ENCODE data around the gene OR2Z1.

OR2Z1 gene

DNA sequence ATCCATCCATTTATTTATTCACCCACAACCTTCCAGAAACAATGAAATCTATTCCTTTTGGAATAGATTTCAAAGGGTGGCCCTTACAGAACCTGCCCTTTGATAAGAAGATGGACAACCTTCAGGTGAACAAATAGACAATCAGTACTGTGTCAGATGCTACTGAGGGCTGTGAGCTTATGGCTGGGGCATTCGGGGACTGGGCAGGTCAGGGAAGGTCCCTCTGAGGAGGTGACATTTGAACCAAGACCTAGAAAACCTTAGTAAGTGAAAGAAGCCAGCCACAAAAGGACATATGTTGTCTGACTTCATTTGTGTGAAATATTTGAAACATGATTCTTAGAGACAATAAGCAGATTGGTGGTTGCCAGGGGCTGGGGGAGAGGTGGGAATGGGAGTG lies 38.5 kb upstream of the OR2Z1 start:
- no peak for DNase-seq (ENCODE audit: low read depth in 1 of 2, low spot score in 1 of 2)
- Histone ChIP-seq H3K27ac (replicated peaks) (no peak overlapping the region), H3K4me3 (replicated peaks; ENCODE audit: insufficient read depth, low read length) (no peak overlapping the region), H3K27me3 (ENCODE audit: insufficient read depth, poor library complexity, severe bottlenecking) (no peaks in the 10 kb centered on the region)
- TF ChIP-seq, protein P1, sequence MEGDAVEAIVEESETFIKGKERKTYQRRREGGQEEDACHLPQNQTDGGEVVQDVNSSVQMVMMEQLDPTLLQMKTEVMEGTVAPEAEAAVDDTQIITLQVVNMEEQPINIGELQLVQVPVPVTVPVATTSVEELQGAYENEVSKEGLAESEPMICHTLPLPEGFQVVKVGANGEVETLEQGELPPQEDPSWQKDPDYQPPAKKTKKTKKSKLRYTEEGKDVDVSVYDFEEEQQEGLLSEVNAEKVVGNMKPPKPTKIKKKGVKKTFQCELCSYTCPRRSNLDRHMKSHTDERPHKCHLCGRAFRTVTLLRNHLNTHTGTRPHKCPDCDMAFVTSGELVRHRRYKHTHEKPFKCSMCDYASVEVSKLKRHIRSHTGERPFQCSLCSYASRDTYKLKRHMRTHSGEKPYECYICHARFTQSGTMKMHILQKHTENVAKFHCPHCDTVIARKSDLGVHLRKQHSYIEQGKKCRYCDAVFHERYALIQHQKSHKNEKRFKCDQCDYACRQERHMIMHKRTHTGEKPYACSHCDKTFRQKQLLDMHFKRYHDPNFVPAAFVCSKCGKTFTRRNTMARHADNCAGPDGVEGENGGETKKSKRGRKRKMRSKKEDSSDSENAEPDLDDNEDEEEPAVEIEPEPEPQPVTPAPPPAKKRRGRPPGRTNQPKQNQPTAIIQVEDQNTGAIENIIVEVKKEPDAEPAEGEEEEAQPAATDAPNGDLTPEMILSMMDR (IDR thresholded peaks at IDR 0.05; ENCODE audit: insufficient read depth, low read length): no peak
- TF ChIP-seq SPI1 (IDR thresholded peaks at IDR 0.05; ENCODE audit: borderline replicate concordance, low read depth) (no peak), GABPA (IDR thresholded peaks at IDR 0.05; ENCODE audit: low read depth) (no peak), POLR2AphosphoS5 (IDR thresholded peaks at IDR 0.05; ENCODE audit: low read depth) (no peak)
- TF ChIP-seq, protein P2, sequence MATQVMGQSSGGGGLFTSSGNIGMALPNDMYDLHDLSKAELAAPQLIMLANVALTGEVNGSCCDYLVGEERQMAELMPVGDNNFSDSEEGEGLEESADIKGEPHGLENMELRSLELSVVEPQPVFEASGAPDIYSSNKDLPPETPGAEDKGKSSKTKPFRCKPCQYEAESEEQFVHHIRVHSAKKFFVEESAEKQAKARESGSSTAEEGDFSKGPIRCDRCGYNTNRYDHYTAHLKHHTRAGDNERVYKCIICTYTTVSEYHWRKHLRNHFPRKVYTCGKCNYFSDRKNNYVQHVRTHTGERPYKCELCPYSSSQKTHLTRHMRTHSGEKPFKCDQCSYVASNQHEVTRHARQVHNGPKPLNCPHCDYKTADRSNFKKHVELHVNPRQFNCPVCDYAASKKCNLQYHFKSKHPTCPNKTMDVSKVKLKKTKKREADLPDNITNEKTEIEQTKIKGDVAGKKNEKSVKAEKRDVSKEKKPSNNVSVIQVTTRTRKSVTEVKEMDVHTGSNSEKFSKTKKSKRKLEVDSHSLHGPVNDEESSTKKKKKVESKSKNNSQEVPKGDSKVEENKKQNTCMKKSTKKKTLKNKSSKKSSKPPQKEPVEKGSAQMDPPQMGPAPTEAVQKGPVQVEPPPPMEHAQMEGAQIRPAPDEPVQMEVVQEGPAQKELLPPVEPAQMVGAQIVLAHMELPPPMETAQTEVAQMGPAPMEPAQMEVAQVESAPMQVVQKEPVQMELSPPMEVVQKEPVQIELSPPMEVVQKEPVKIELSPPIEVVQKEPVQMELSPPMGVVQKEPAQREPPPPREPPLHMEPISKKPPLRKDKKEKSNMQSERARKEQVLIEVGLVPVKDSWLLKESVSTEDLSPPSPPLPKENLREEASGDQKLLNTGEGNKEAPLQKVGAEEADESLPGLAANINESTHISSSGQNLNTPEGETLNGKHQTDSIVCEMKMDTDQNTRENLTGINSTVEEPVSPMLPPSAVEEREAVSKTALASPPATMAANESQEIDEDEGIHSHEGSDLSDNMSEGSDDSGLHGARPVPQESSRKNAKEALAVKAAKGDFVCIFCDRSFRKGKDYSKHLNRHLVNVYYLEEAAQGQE (IDR thresholded peaks at IDR 0.05; ENCODE audit: insufficient replicate concordance, low read depth): no peak

DNA sequence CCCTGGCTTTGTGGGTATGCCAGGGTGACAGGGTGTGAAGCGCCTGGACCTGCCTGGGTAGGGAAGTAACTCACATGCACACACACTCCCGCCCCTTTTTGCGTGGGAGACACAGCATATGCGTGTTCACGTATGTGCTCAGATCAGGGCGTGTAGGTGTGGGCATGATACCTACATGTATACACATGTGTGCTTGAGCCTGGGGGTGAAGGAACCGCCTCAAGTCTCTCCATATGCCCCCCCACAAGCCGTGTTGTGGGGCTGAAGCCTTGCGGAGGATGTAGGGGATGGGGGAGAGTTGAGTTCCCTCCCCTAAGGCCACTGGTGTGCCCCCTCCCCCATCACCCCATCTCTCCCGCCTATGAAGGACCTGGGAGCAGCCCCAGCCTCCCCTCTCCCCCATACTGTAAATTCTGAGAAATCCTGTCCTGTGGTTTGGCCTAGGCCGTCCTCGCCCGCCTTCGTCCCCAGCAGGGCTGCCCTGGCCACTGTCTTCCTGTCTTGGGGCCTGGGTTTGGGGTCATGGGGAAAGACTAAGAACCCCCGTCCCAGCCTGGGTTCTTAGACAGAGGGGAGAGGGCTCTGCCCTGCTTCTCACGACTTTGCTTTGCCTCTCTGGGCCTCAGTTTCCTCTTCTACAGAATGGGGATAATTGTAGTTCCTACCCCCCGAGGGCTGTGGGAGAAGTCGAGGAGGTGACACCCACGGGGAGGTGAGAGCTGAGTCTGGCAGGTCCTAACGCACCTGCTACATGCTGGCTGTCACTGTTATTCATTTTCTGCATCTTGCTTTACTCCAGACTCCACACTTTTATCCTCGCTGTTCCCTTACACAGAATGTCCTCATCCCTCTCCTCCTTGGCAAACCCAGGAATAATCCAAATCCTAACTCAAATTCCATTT lies 37.2 kb upstream of the OR2Z1 start:
- H3K4me3 ChIP-seq (replicated peaks; ENCODE audit: insufficient read depth, low read length): no peak overlapping the region
- TF ChIP-seq POLR2AphosphoS5 (IDR thresholded peaks at IDR 0.05; ENCODE audit: low read depth): no peak
- no peak for TF ChIP-seq SPI1 (IDR thresholded peaks at IDR 0.05; ENCODE audit: borderline replicate concordance, low read depth)
- no peak for TF ChIP-seq GABPA (IDR thresholded peaks at IDR 0.05; ENCODE audit: low read depth)
- TF ChIP-seq, protein P1 (IDR thresholded peaks at IDR 0.05; ENCODE audit: insufficient read depth, low read length): no peak
- TF ChIP-seq, protein P2 (IDR thresholded peaks at IDR 0.05; ENCODE audit: insufficient replicate concordance, low read depth): no peak
- H3K27ac ChIP-seq (replicated peaks): no peak overlapping the region
- DNase-seq (ENCODE audit: low read depth in 1 of 2, low spot score in 1 of 2): no peak
- H3K27me3 ChIP-seq (ENCODE audit: insufficient read depth, poor library complexity, severe bottlenecking): no peaks in the 10 kb centered on the region

DNA sequence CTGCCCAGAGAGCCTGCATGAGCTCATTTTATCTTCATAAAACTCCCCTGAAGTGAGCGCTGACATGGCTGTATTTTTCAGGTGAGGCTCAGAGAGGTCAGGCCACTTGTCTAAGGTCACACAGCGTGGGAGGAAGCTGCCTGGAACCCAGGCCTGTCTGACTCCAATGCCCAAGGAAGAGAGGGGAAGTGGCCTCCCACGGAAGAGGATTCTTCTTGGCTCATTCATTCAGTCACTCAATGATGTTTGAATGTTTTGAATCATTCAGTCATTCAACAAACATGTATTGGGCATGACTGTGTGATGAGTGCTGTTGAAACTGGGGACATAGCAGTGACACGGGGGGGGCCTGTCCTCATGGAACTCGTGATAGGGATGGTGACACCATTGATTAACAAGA lies 34.9 kb upstream of the OR2Z1 start:
- H3K4me3 ChIP-seq (replicated peaks; ENCODE audit: insufficient read depth, low read length): no peak overlapping the region
- TF ChIP-seq GABPA (IDR thresholded peaks at IDR 0.05; ENCODE audit: low read depth) (no peak), POLR2AphosphoS5 (IDR thresholded peaks at IDR 0.05; ENCODE audit: low read depth) (no peak), SPI1 (IDR thresholded peaks at IDR 0.05; ENCODE audit: borderline replicate concordance, low read depth) (no peak)
- TF ChIP-seq, protein P2 (IDR thresholded peaks at IDR 0.05; ENCODE audit: insufficient replicate concordance, low read depth): no peak
- TF ChIP-seq, protein P1 (IDR thresholded peaks at IDR 0.05; ENCODE audit: insufficient read depth, low read length): no peak
- no peak for DNase-seq (ENCODE audit: low read depth in 1 of 2, low spot score in 1 of 2)
- H3K27me3 ChIP-seq (ENCODE audit: insufficient read depth, poor library complexity, severe bottlenecking): no peaks in the 10 kb centered on the region
- no peak overlapping the region for H3K27ac ChIP-seq (replicated peaks)

All from HL-60 (cell line).